ENCODE measurements around the gene TUFT1. TPM values are rescaled to one million over a fixed set of nuclear protein-coding genes. Genes with fewer than 3 reads are reported as not detected.

Gene TUFT1
- total RNA-seq, 1 experiment from 2014 or later, result 2.6 TPM

DNA sequence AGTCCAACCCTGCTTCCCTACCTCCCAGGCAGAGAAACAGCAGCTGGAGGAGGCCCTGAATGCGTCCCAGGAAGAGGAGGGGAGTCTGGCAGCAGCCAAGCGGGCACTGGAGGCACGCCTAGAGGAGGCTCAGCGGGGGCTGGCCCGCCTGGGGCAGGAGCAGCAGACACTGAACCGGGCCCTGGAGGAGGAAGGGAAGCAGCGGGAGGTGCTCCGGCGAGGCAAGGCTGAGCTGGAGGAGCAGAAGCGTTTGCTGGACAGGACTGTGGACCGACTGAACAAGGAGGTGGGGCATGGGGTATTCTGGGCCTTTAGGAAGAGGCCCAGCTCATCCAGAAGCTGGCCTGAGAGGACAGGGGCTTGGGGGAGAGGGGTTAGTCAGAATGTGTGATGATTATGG is 9.6 kb upstream of the TUFT1 start:
- POLR2A ChIA-PET (ENCODE audit: low non-redundant PET), result no interaction called here
- no peak overlapping the region for H3K27ac ChIP-seq (ENCODE audit: low read depth, low read length, poor library complexity, severe bottlenecking)
- H3K4me1 ChIP-seq (ENCODE audit: insufficient read depth, low read length, poor library complexity, severe bottlenecking), result no peaks in the 10 kb centered on the region
- H3K4me3 ChIP-seq (ENCODE audit: low read depth, low read length, poor library complexity, severe bottlenecking), result no peak overlapping the region
- intact Hi-C loops (cut with micrococcal nuclease; ENCODE audit: unreplicated experiment), result loop anchor here (5.0 kb wide), 1 partner anchor 307 kb away; the partner anchor contains the start of gene C2CD4D
- no peaks in the 10 kb centered on the region for H3K27me3 ChIP-seq (replicated peaks; ENCODE audit: insufficient read depth, low read depth, low read length, poor library complexity)
- DNase-seq (ENCODE audit: low spot score), result no peak
- no peaks in the 10 kb centered on the region for H3K9me3 ChIP-seq (ENCODE audit: low read depth, low read length, poor library complexity, severe bottlenecking)
- H3K36me3 ChIP-seq (ENCODE audit: insufficient read depth, low read length, poor library complexity, severe bottlenecking), result no peaks in the 10 kb centered on the region
- no TSS peak for BruUV-seq (replicated peaks)
- CTCF ChIA-PET, result no interaction called here
- TF ChIP-seq, protein P1, sequence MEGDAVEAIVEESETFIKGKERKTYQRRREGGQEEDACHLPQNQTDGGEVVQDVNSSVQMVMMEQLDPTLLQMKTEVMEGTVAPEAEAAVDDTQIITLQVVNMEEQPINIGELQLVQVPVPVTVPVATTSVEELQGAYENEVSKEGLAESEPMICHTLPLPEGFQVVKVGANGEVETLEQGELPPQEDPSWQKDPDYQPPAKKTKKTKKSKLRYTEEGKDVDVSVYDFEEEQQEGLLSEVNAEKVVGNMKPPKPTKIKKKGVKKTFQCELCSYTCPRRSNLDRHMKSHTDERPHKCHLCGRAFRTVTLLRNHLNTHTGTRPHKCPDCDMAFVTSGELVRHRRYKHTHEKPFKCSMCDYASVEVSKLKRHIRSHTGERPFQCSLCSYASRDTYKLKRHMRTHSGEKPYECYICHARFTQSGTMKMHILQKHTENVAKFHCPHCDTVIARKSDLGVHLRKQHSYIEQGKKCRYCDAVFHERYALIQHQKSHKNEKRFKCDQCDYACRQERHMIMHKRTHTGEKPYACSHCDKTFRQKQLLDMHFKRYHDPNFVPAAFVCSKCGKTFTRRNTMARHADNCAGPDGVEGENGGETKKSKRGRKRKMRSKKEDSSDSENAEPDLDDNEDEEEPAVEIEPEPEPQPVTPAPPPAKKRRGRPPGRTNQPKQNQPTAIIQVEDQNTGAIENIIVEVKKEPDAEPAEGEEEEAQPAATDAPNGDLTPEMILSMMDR (conservative IDR thresholded peaks at IDR 0.05; ENCODE audit: low read depth, low read length), result no peak
- no peak for TF ChIP-seq EZH2 (IDR thresholded peaks at IDR 0.05; ENCODE audit: borderline replicate concordance, low read depth, low read length, poor library complexity, severe bottlenecking)

DNA sequence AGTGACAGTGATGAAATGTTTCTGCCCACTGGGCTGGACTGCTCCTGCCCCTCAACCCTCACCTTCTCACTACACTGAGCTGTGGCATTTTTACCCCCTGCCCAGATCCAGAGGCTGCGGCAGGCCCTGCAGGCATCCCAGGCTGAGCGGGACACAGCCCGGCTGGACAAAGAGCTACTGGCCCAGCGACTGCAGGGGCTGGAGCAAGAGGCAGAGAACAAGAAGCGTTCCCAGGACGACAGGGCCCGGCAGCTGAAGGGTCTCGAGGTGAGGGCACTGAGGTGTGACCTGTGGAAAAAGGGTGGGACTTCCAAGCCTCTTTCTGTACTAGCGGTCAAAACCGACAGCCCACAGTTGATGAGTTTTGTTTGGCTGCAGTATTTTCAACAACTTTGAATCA is 6.2 kb upstream of the TUFT1 start:
- Histone ChIP-seq H3K27me3 (replicated peaks; ENCODE audit: insufficient read depth, low read depth, low read length, poor library complexity) (no peaks in the 10 kb centered on the region), H3K4me3 (ENCODE audit: low read depth, low read length, poor library complexity, severe bottlenecking) (no peak overlapping the region), H3K27ac (ENCODE audit: low read depth, low read length, poor library complexity, severe bottlenecking) (no peak overlapping the region), H3K9me3 (ENCODE audit: low read depth, low read length, poor library complexity, severe bottlenecking) (no peaks in the 10 kb centered on the region), H3K4me1 (ENCODE audit: insufficient read depth, low read length, poor library complexity, severe bottlenecking) (no peaks in the 10 kb centered on the region), H3K36me3 (ENCODE audit: insufficient read depth, low read length, poor library complexity, severe bottlenecking) (no peaks in the 10 kb centered on the region)
- BruUV-seq (replicated peaks), result no TSS peak
- no peak for DNase-seq (ENCODE audit: low spot score)
- intact Hi-C loops (cut with micrococcal nuclease; ENCODE audit: unreplicated experiment), result loop anchor here (2.0 to 5.0 kb wide), 2 partner anchors 201 to 303 kb away; partner anchors contain the start of gene C2CD4D
- TF ChIP-seq, protein P1 (conservative IDR thresholded peaks at IDR 0.05; ENCODE audit: low read depth, low read length), result no peak
- no peak for TF ChIP-seq EZH2 (IDR thresholded peaks at IDR 0.05; ENCODE audit: borderline replicate concordance, low read depth, low read length, poor library complexity, severe bottlenecking)
- ChIA-PET POLR2A (ENCODE audit: low non-redundant PET) (no interaction called here), CTCF (no interaction called here)

DNA sequence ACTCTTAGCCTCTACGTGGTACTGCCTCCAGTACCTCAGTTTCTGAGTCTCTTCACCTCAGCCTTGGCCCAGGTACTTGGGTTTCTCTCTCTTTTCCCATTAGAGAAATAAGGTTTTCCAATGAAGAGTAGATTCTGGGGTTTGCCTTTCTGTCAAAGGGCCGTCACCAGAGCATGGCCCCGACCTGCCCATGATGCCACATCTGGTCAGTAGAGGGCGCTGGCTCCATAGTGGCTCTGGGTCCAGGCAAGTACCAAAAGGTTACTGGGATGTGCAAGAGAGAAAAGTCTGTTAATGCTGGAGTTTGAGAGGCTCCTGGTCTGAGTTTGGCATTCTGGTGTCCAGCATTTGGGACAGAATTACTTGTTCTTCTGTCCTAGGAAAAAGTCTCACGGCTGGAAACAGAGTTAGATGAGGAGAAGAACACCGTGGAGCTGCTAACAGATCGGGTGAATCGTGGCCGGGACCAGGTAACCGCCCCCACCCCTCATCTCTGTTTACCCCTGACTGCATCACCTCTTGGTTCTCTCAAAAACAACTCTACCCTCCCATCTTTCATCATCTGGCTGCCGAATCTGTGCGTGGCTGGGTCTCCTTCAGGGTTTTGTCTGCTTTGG is 5.3 kb upstream of the TUFT1 start:
- H3K4me3 ChIP-seq (ENCODE audit: low read depth, low read length, poor library complexity, severe bottlenecking), result no peak overlapping the region
- peaks cover 8% of the 10 kb centered on the region for H3K4me1 ChIP-seq (ENCODE audit: insufficient read depth, low read length, poor library complexity, severe bottlenecking)
- TF ChIP-seq, protein P1 (conservative IDR thresholded peaks at IDR 0.05; ENCODE audit: low read depth, low read length), result peak; percentile 98
- no peak for TF ChIP-seq EZH2 (IDR thresholded peaks at IDR 0.05; ENCODE audit: borderline replicate concordance, low read depth, low read length, poor library complexity, severe bottlenecking)
- H3K27ac ChIP-seq (ENCODE audit: low read depth, low read length, poor library complexity, severe bottlenecking), result no peak overlapping the region
- H3K27me3 ChIP-seq (replicated peaks; ENCODE audit: insufficient read depth, low read depth, low read length, poor library complexity), result no peaks in the 10 kb centered on the region
- intact Hi-C loops (cut with micrococcal nuclease; ENCODE audit: unreplicated experiment), result loop anchor here (2.0 to 5.0 kb wide), 2 partner anchors 200 to 303 kb away; partner anchors contain the start of gene C2CD4D
- BruUV-seq (replicated peaks), result no TSS peak
- ChIA-PET POLR2A (ENCODE audit: low non-redundant PET) (no interaction called here), CTCF (interaction anchor here (0.7 kb wide), 1 partner anchor 200 kb away, joined by 4 read pairs; no protein-coding TSS in a partner anchor)
- no peaks in the 10 kb centered on the region for H3K36me3 ChIP-seq (ENCODE audit: insufficient read depth, low read length, poor library complexity, severe bottlenecking)
- DNase-seq (ENCODE audit: low spot score), result peak; percentile 71
- no peaks in the 10 kb centered on the region for H3K9me3 ChIP-seq (ENCODE audit: low read depth, low read length, poor library complexity, severe bottlenecking)

All from A673 (cell line).